Loucy (cell line): ENCODE measurements around the gene ELOVL3.

Experiments used
- H2AFZ ChIP-seq: fragments of 200-600 bp; sonication (generic); 2 replicates; pipeline ENCODE4 v1.6.0; 2016; ENCODE audit warnings: antibody characterized with exemption, mild to moderate bottlenecking, low read length, moderate library complexity
- H3F3A ChIP-seq: fragments of 200-600 bp; 2 replicates; pipeline ENCODE4 v1.6.0; 2016; ENCODE audit warnings: antibody characterized with exemption, low read depth, mild to moderate bottlenecking
- H3K27me3 ChIP-seq: fragments of 200-600 bp; sonication (generic); 2 replicates; pipeline ENCODE4 v1.6.1; 2014; ENCODE audit warnings: low read length, mild to moderate bottlenecking; ENCODE audit not compliant: insufficient read depth, poor library complexity, severe bottlenecking
- H3K36me3 ChIP-seq: fragments of 200-600 bp; sonication (generic); 2 replicates; pipeline ENCODE4 v1.6.1; 2016; ENCODE audit warnings: low read length; ENCODE audit not compliant: insufficient read depth
- H3K4me1 ChIP-seq: fragments of 200-600 bp; sonication (generic); 2 replicates; pipeline ENCODE4 v1.5.1; 2014; ENCODE audit warnings: low read length, mild to moderate bottlenecking; ENCODE audit not compliant: insufficient read depth, poor library complexity, severe bottlenecking
- H3K4me2 ChIP-seq: fragments of 200-600 bp; sonication (generic); 2 replicates; pipeline ENCODE4 v1.6.0; 2014; ENCODE audit warnings: antibody characterized with exemption, low read length, low read depth, mild to moderate bottlenecking; ENCODE audit not compliant: poor library complexity, severe bottlenecking
- H3K4me3 ChIP-seq: fragments of 200-600 bp; sonication (generic); 2 replicates; pipeline ENCODE4 v1.5.1; 2014; ENCODE audit warnings: low read length, mild to moderate bottlenecking, mixed read lengths; ENCODE audit not compliant: poor library complexity, severe bottlenecking
- H3K79me2 ChIP-seq: fragments of 200-600 bp; sonication (generic); 2 replicates; pipeline ENCODE4 v1.6.1; 2014; ENCODE audit warnings: low read length; ENCODE audit not compliant: insufficient read depth
- H3K9ac ChIP-seq: fragments of 200-600 bp; sonication (generic); 2 replicates; pipeline ENCODE4 v1.6.0; 2014; ENCODE audit warnings: mild to moderate bottlenecking, low read depth, low read length, moderate library complexity; ENCODE audit not compliant: poor library complexity, severe bottlenecking
- H3K9me2 ChIP-seq: fragments of 200-600 bp; sonication (generic); replicated peaks from 2 replicates; pipeline ENCODE4 v1.6.1; 2016; ENCODE audit warnings: low read depth, low read length, mixed read lengths
- H3K9me3 ChIP-seq: fragments of 200-600 bp; sonication (generic); 2 replicates; pipeline ENCODE4 v1.6.1; 2014; ENCODE audit warnings: mild to moderate bottlenecking, antibody characterized with exemption, low read length, low read depth; ENCODE audit not compliant: insufficient read depth
- H4K20me1 ChIP-seq: fragments of 200-600 bp; sonication (generic); 2 replicates; pipeline ENCODE4 v1.6.0; 2014; ENCODE audit warnings: antibody characterized with exemption, low read length, mild to moderate bottlenecking; ENCODE audit not compliant: insufficient read depth, poor library complexity, severe bottlenecking
- CTCF ChIP-seq: fragments of 200-600 bp; sonication (generic); conservative IDR thresholded peaks from 2 replicates; pipeline ENCODE4 v1.5.1; 2014; ENCODE audit warnings: mild to moderate bottlenecking, antibody characterized with exemption, low read length
- EZH2phosphoT487 ChIP-seq: fragments of 200-600 bp; IDR thresholded peaks from 2 replicates; pipeline ENCODE4 v1.6.1; 2018; ENCODE audit warnings: antibody characterized with exemption, mild to moderate bottlenecking, moderate library complexity, borderline replicate concordance

Gene ELOVL3

GRCh38 chr10:102191956-102192355 is 34.1 kb upstream of the ELOVL3 start:
- H3K4me3 ChIP-seq: no peak overlapping the region
- no peak overlapping the region for H3K9ac ChIP-seq
- no peak overlapping the region for H2AFZ ChIP-seq
- no peaks in the 10 kb centered on the region for H3K9me2 ChIP-seq
- H3K27me3 ChIP-seq: no peaks in the 10 kb centered on the region
- no peak overlapping the region for H3K4me2 ChIP-seq
- no peaks in the 10 kb centered on the region for H3K36me3 ChIP-seq
- no peaks in the 10 kb centered on the region for H3K79me2 ChIP-seq
- 0 out of 2 replicates have a peak, but pooled peaks cover 5% of the 10 kb centered on the region for H3K9me3 ChIP-seq
- TF ChIP-seq EZH2phosphoT487 (no peak), CTCF (no peak)
- peaks cover 3% of the 10 kb centered on the region for H3K4me1 ChIP-seq
- H4K20me1 ChIP-seq: no peaks in the 10 kb centered on the region
- no peaks in the 10 kb centered on the region for H3F3A ChIP-seq

- TF ChIP-seq CTCF (no peak), EZH2phosphoT487 (no peak)
- no peaks in the 10 kb centered on the region for H3K27me3 ChIP-seq
- no peaks in the 10 kb centered on the region for H3K9me2 ChIP-seq
These were observed 30.7 kb upstream of the ELOVL3 start for GRCh38 chr10:102195296-102195870.

GRCh38 chr10:102196893-102197292 is 29.2 kb upstream of the ELOVL3 start:
- TF ChIP-seq EZH2phosphoT487: no peak
- TF ChIP-seq CTCF: no peak
- H3K4me3 ChIP-seq: no peak overlapping the region

More at GRCh38 chr10:102195296-102195870, 30.7 kb upstream of the ELOVL3 start:
- Histone ChIP-seq H3K79me2 (no peaks in the 10 kb centered on the region), H3K36me3 (no peaks in the 10 kb centered on the region), H4K20me1 (no peaks in the 10 kb centered on the region), H3K4me2 (no peak overlapping the region), H3K4me3 (no peak overlapping the region), H3K4me1 (no peaks in the 10 kb centered on the region), H2AFZ (no peak overlapping the region), H3K9ac (no peak overlapping the region), H3F3A (no peaks in the 10 kb centered on the region), H3K9me3 (0 out of 2 replicates have a peak, but pooled peaks cover 5% of the 10 kb centered on the region)

More at GRCh38 chr10:102196893-102197292, 29.2 kb upstream of the ELOVL3 start:
- H3K27me3 ChIP-seq: no peaks in the 10 kb centered on the region
- H3K9me3 ChIP-seq: no peaks in the 10 kb centered on the region
- no peaks in the 10 kb centered on the region for H3K4me1 ChIP-seq
- no peak overlapping the region for H3K9ac ChIP-seq
- no peak overlapping the region for H3K4me2 ChIP-seq
- no peaks in the 10 kb centered on the region for H4K20me1 ChIP-seq
- no peaks in the 10 kb centered on the region for H3K36me3 ChIP-seq
- H3K9me2 ChIP-seq: no peaks in the 10 kb centered on the region
- H3F3A ChIP-seq: no peaks in the 10 kb centered on the region
- no peaks in the 10 kb centered on the region for H3K79me2 ChIP-seq
- H2AFZ ChIP-seq: no peak overlapping the region
